ENCODE data around the gene ZNF775.
"Not testable (repeated sequence)": the region's sequence is repeated elsewhere in the genome, so short reads cannot be mapped to it uniquely, and the experiment has no call there.

ZNF775 gene

DNA sequence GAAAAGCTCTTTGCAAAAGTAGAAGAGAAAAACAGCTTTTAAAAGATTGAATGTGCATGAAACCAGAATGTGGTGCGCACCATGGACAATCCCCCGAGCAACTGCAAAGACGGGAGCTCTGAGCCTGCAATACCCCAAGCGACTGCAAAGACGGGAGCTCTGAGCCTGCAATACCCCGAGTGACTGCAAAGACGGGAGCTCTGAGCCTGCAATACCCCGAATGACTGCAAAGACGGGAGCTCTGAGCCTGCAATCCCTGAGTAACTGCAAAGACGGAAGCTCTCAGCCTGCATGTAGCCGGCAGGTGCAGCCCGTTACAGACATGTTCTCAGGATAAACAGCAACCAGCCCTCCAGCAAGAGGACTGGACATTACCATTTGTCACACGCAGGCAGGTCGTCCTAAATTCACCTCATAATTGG lies 6.2 kb downstream of the ZNF775 start:
- no peak for DNase-seq (ENCODE audit: low read depth)
- no peak overlapping the region for H3K4me3 ChIP-seq (ENCODE audit: low read depth, low read length)
- TF ChIP-seq, protein P1, sequence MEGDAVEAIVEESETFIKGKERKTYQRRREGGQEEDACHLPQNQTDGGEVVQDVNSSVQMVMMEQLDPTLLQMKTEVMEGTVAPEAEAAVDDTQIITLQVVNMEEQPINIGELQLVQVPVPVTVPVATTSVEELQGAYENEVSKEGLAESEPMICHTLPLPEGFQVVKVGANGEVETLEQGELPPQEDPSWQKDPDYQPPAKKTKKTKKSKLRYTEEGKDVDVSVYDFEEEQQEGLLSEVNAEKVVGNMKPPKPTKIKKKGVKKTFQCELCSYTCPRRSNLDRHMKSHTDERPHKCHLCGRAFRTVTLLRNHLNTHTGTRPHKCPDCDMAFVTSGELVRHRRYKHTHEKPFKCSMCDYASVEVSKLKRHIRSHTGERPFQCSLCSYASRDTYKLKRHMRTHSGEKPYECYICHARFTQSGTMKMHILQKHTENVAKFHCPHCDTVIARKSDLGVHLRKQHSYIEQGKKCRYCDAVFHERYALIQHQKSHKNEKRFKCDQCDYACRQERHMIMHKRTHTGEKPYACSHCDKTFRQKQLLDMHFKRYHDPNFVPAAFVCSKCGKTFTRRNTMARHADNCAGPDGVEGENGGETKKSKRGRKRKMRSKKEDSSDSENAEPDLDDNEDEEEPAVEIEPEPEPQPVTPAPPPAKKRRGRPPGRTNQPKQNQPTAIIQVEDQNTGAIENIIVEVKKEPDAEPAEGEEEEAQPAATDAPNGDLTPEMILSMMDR (IDR thresholded peaks at IDR 0.05; ENCODE audit: control insufficient read depth, extremely low read depth, insufficient read depth) = no peak

DNA sequence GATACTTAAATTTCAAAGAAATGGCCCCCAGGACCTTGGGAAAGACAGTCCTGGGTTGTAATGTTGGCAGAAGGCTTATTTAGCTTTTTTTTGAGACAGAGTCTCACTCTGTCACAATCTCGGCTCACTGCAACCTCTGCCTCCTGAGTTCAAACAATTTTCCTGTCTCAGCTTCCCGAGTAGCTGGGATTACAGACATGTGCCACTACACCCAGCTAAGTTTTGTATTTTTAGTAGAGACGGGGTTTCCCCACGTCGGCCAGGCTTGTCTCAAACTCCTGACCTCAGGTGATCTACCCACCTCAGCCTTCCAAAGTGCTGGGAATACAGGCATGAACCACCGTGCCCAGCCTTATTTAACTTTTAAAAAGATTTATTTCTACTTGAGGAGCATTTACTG lies 6.8 kb downstream of the ZNF775 start:
- DNase-seq (ENCODE audit: low read depth); H3K4me3 ChIP-seq (ENCODE audit: low read depth, low read length): not testable (repeated sequence)

- H3K4me3 ChIP-seq (ENCODE audit: low read depth, low read length) = no peak overlapping the region
These were observed 9.2 kb downstream of the ZNF775 start for GRCh38 chr7:150388306-150388705.

DNA sequence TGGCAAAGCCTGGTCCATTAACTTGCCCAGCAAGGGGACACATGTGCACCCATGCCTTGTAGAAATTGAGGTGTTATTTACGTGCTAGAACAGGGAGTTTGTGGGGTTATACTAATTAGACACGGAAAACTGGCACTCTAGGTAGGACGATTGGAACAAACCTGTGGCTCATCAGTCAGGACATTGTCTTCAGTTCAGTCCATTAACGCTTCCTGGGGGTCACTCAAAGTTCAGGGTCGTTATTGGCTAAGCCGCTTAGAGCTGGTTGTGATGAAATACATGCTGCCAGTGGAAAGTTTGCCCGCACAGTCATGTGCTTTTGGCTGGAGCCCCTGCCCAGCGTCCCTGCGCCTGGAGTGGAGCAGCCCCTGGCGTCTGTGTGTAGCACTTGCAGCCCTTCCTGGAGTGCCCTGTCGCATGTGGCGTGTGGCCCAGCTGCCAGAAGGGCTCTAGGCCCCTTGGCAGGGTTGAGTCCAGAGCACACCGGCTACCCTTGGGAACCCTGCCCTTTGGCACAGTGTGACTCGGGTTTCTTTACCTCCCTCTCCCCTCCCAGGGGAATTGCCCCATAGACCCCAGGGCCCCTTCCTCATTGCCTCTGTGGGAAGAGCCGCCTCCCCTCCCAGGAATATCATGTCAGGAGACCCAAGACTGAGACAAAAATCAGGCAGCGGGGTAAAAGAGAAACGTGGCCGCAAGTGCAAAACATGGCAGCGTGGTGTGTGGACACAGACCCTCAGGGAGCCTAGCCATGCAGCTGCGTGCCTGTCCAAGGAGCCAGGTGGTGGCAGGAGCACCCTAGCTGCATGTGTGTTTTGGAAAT lies 9.8 kb downstream of the ZNF775 start:
- DNase-seq (ENCODE audit: low read depth) = no peak
- TF ChIP-seq, protein P1 (IDR thresholded peaks at IDR 0.05; ENCODE audit: control insufficient read depth, extremely low read depth, insufficient read depth) = no peak
- no peak overlapping the region for H3K4me3 ChIP-seq (ENCODE audit: low read depth, low read length)

More at GRCh38 chr7:150388306-150388705, 9.2 kb downstream of the ZNF775 start:
- no peak for DNase-seq (ENCODE audit: low read depth)
- TF ChIP-seq, protein P1 (IDR thresholded peaks at IDR 0.05; ENCODE audit: control insufficient read depth, extremely low read depth, insufficient read depth) = no peak

DNA sequence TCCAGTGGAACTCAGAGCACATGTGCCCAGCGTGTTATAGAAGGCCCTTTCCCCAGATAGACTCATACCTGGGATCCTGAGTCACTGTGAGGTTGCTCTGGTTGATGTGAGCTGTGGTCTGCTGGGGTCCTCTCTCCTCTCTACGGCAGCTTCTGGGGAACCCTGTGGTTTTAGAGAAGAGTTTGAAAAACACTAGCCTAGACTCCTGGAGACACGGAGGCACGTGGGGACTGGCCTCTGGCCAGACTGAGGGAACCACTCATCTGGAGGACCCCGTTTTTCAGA lies 10.3 kb downstream of the ZNF775 start:
- no peak for DNase-seq (ENCODE audit: low read depth)
- TF ChIP-seq, protein P1 (IDR thresholded peaks at IDR 0.05; ENCODE audit: control insufficient read depth, extremely low read depth, insufficient read depth) = no peak
- no peak overlapping the region for H3K4me3 ChIP-seq (ENCODE audit: low read depth, low read length)

- TF ChIP-seq, protein P1 (IDR thresholded peaks at IDR 0.05; ENCODE audit: control insufficient read depth, extremely low read depth, insufficient read depth) = no peak
- DNase-seq (ENCODE audit: low read depth) = no peak
These were observed 11.1 kb downstream of the ZNF775 start for GRCh38 chr7:150390205-150390604.

GRCh38 chr7:150393325-150393724 lies 14.2 kb downstream of the ZNF775 start:
- DNase-seq (ENCODE audit: low read depth) = no peak
- H3K4me3 ChIP-seq (ENCODE audit: low read depth, low read length) = no peak overlapping the region
- TF ChIP-seq, protein P1 (IDR thresholded peaks at IDR 0.05; ENCODE audit: control insufficient read depth, extremely low read depth, insufficient read depth) = no peak

More at GRCh38 chr7:150390205-150390604, 11.1 kb downstream of the ZNF775 start:
- H3K4me3 ChIP-seq (ENCODE audit: low read depth, low read length) = no peak overlapping the region
